Spleen (tissue), 11 donors: ENCODE data around the gene SLC9C1. TPM values are rescaled to one million over a fixed set of nuclear protein-coding genes. Genes with fewer than 3 reads are reported as not detected.
A peak's percentile ranks its signal among the peaks of the same experiment; 100 is the strongest.

Experiments used
- DNase-seq: peaks from one replicate; pipeline ENCODE4 v3.0.0-alpha.2; 2020
- H3K27ac ChIP-seq, 8 donors: fragments of 200-600 bp; sonication (generic) in 7 of 8; 1 replicate in 4 of 8; 2 replicates in 4 of 8; pipeline versions ENCODE4 v1.5.0 to v1.8.0; 2016 to 2021; ENCODE audit warnings: inconsistent platforms in 4 of 8, mild to moderate bottlenecking in 4 of 8, moderate library complexity in 1 of 8
- H3K27me3 ChIP-seq, 7 donors: fragments of 200-600 bp; sonication (generic) in 6 of 7; replicated peaks in 1 of 7; 1 replicate in 4 of 7; 2 replicates in 3 of 7; pipeline versions ENCODE4 v1.5.0 to v1.8.0; 2016 to 2021; ENCODE audit warnings: inconsistent platforms in 3 of 7, mild to moderate bottlenecking in 1 of 7
- H3K36me3 ChIP-seq, 6 donors: fragments of 200-600 bp; sonication (generic) in 5 of 6; 1 replicate in 4 of 6; 2 replicates in 2 of 6; pipeline versions ENCODE4 v1.5.0 to v1.8.0; 2016 to 2021; ENCODE audit warnings: inconsistent platforms in 2 of 6
- H3K4me1 ChIP-seq, 6 donors: fragments of 200-600 bp; sonication (generic) in 5 of 6; 1 replicate in 3 of 6; 2 replicates in 3 of 6; pipeline versions ENCODE4 v1.5.0 to v1.8.0; 2016 to 2021; ENCODE audit warnings: inconsistent platforms in 3 of 6
- H3K4me3 ChIP-seq, 8 donors: fragments of 200-600 bp; sonication (generic) in 7 of 8; 1 replicate in 4 of 8; 2 replicates in 4 of 8; pipeline versions ENCODE4 v1.5.0 to v1.8.0; 2016 to 2021; ENCODE audit warnings: inconsistent platforms in 4 of 8, mild to moderate bottlenecking in 4 of 8, moderate library complexity in 2 of 8
- H3K9me3 ChIP-seq, 8 donors: fragments of 200-600 bp; sonication (generic) in 7 of 8; 1 replicate in 4 of 8; 2 replicates in 4 of 8; pipeline versions ENCODE4 v1.5.0 to v1.8.0; 2016 to 2021; ENCODE audit warnings: inconsistent platforms in 4 of 8
- CTCF ChIP-seq, 11 experiments: fragments of 200-600 bp in 7 of 11; fragments of 450-650 bp in 4 of 11; sonication (generic) in 4 of 11; IDR thresholded peaks in 8 of 11; conservative IDR thresholded peaks in 3 of 11; 1 replicate in 7 of 11; 2 replicates in 4 of 11; pipeline versions ENCODE4 v1.4.0 to v1.8.0; 2016 to 2021; ENCODE audit warnings: antibody characterized with exemption in 11 of 11, inconsistent platforms in 4 of 11, mild to moderate bottlenecking in 1 of 11
- POLR2A ChIP-seq, 3 donors: fragments of 450-650 bp; IDR thresholded peaks; one replicate each; pipeline ENCODE4 v1.5.1; 2017; ENCODE audit warnings: antibody characterized with exemption in 3 of 3, mild to moderate bottlenecking in 1 of 3
- POLR2AphosphoS5 ChIP-seq, 3 donors: sonication (generic); formaldehyde crosslinking; IDR thresholded peaks; one replicate each; pipeline ENCODE4 v1.5.1; 2017; ENCODE audit warnings: antibody characterized with exemption in 3 of 3
- WGBS, 5 donors: extraction: QIAGEN DNeasy Blood & Tissue Kit in 3 of 5; methylation state at CpG; one replicate each; pipeline versions ENCODE4 v1.1.5 to v1.1.7; 2013 to 2018; 5-methylcytosine and 5-hydroxymethylcytosine counted together
- intact Hi-C: fragments of 100-400 bp; cut with DNase I; formaldehyde crosslinking; loops from one replicate; pipeline ENCODE4 v1.15.0; 2023; ENCODE audit warnings: low total_unique reads
- polyA plus RNA-seq, 3 donors: library from polyadenylated mRNA; stranded (reverse); fragments of 200-250 nt; gene quantifications; one replicate each; pipeline ENCODE4 v1.2.1, GENCODE V29; 2013
- total RNA-seq, 7 donors: library from RNA; depleted of rRNA in 3 of 7; stranded (reverse); fragments of >200 nt in 3 of 7; fragmentation: NEBNext Ultra II Directional in 4 of 7; extraction: Animal tissue kit (Norgen Biotek cat#: 25700) in 4 of 7; gene quantifications; one replicate each; pipeline versions ENCODE4 v1.1.0 to v1.2.1, GENCODE V29; 2016 to 2021
- donor health status: healthy with polysubstance abuse.
- donor health status: DM: no; HTN: no; CAD: no; lungs with moderate emphysema.
- donor health status: DM: no; HTN: no; CAD: no.
- donor health status: Bipolar disorder and iron deficiency.
- donor health status: healthy.
- donor health status: DM: no; HTN: no; CAD: no.
- donor health status: DM: yes; HTN: yes; CAD: no.

Gene SLC9C1
- total and polyA plus RNA-seq, 10 donors, result 0.05 to 0.18 TPM; not detected in 8

DNA sequence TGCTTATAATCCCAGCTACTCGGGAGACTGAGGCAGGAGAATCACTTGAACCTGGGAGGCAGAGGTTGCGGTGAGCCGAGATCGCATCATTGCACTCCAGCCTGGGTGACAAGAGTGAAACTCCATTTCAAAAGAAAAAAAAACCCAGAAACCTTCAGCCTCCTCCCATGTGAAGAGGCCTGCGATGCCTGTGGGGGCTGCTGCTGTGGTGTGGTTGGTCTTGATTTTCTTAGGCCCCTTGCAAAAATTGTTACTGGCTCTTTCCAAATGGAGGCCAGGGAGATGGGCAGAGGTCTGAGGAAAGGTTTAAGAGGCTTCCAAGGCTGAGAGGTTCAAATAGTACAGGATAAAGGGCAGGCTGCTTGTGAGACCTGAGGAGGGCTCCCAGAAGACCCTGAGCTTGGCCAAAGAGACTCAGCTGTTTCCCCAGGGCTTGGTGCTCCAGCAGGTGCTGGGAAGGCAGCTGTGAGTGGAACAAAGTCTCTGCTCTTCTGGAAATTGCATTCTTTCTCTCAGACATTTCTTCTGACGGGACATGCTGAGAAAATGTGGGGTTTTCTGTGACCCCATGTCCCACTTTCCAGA lies 179.3 kb downstream of the SLC9C1 start:
- 54 to 78% (median 72%) methylated on average over 6 of the region's 6 CpGs for WGBS, 5 donors
- peaks cover 0 to 4% (median 0%) of the 10 kb centered on the region in 7 donors for H3K27me3 ChIP-seq
- peaks cover 0 to 83% (median 42%) of the 10 kb centered on the region in 6 donors for H3K4me1 ChIP-seq
- H3K9me3 ChIP-seq, result no peaks in the 10 kb centered on the region
- intact Hi-C loops, result no loop called here
- no peak for DNase-seq
- no peaks in the 10 kb centered on the region for H3K36me3 ChIP-seq
- H3K4me3 ChIP-seq, result no peak overlapping the region
- H3K27ac ChIP-seq, result peak overlapping the region in 5 of 8 donors; percentile 5 to 64 (median 19)
- TF ChIP-seq POLR2A (IDR thresholded peaks at IDR 0.05) (no peak), POLR2AphosphoS5 (IDR thresholded peaks at IDR 0.05) (no peak), CTCF (IDR thresholded peaks at IDR 0.05 in 8 of 11, conservative IDR thresholded peaks at IDR 0.05 in 3 of 11) (no peak)

- Histone ChIP-seq H3K4me1 (peaks cover 0 to 55% (median 19%) of the 10 kb centered on the region in 6 donors), H3K27ac (no peak overlapping the region), H3K4me3 (no peak overlapping the region), H3K27me3 (peaks cover 0 to 4% (median 0%) of the 10 kb centered on the region in 7 donors), H3K9me3 (no peaks in the 10 kb centered on the region), H3K36me3 (no peaks in the 10 kb centered on the region)
- no peak for DNase-seq
- 10 to 23% (median 18%) methylated on average over 3 of the region's 3 CpGs for WGBS, 5 donors
- peak; percentile 54 to 82 (median 71) for TF ChIP-seq CTCF (IDR thresholded peaks at IDR 0.05 in 8 of 11, conservative IDR thresholded peaks at IDR 0.05 in 3 of 11)
- no peak for TF ChIP-seq POLR2AphosphoS5 (IDR thresholded peaks at IDR 0.05)
- intact Hi-C loops, result no loop called here
These were observed 182.1 kb downstream of the SLC9C1 start for GRCh38 chr3:112111785-112112402.

GRCh38 chr3:112109322-112109721 lies 184.7 kb downstream of the SLC9C1 start:
- no peaks in the 10 kb centered on the region for H3K36me3 ChIP-seq
- intact Hi-C loops, result loop anchor here (10.0 kb wide), 1 partner anchor 405 kb away; no protein-coding TSS in a partner anchor
- peaks cover 0 to 4% (median 0%) of the 10 kb centered on the region in 7 donors for H3K27me3 ChIP-seq
- TF ChIP-seq POLR2AphosphoS5 (IDR thresholded peaks at IDR 0.05) (no peak), POLR2A (IDR thresholded peaks at IDR 0.05) (no peak), CTCF (IDR thresholded peaks at IDR 0.05 in 8 of 11, conservative IDR thresholded peaks at IDR 0.05 in 3 of 11) (no peak)
- H3K4me1 ChIP-seq, result peaks cover 0 to 30% (median 0%) of the 10 kb centered on the region in 6 donors
- no peak overlapping the region for H3K4me3 ChIP-seq
- no peaks in the 10 kb centered on the region for H3K9me3 ChIP-seq
- DNase-seq, result no peak
- 79 to 86% (median 83%) methylated on average over 5 of the region's 5 CpGs for WGBS, 5 donors
- no peak overlapping the region for H3K27ac ChIP-seq

- Histone ChIP-seq H3K36me3 (no peaks in the 10 kb centered on the region), H3K4me3 (no peak overlapping the region), H3K27me3 (no peaks in the 10 kb centered on the region), H3K9me3 (no peaks in the 10 kb centered on the region), H3K27ac (no peak overlapping the region), H3K4me1 (no peaks in the 10 kb centered on the region)
- TF ChIP-seq POLR2AphosphoS5 (IDR thresholded peaks at IDR 0.05) (no peak), POLR2A (IDR thresholded peaks at IDR 0.05) (no peak), CTCF (IDR thresholded peaks at IDR 0.05 in 8 of 11, conservative IDR thresholded peaks at IDR 0.05 in 3 of 11) (no peak)
- no peak for DNase-seq
- intact Hi-C loops, result loop anchor here (10.0 kb wide), 1 partner anchor 410 kb away; no protein-coding TSS in a partner anchor
- 72 to 83% (median 78%) methylated on average over 2 of the region's 2 CpGs for WGBS, 5 donors
These were observed 189.2 kb downstream of the SLC9C1 start for GRCh38 chr3:112104774-112105173.
